ENCODE measurements around the gene DDX23.

GRCh38 chr12:48858043-48858442 is 6.1 kb upstream of the DDX23 start:
- TF ChIP-seq CTCF (IDR thresholded peaks at IDR 0.05; ENCODE audit: low read length) (no peak), EZH2 (IDR thresholded peaks at IDR 0.05; ENCODE audit: borderline replicate concordance, low read length) (no peak)

All from OCI-LY1 (cell line).